Activated naive CD8-positive, alpha-beta T cell treated with anti-CD3 and anti-CD28 coated beads, Interleukin-2, amount 10 ng/mL, durations not matched to agents 7 days and 5 days (primary cell): ENCODE results near the gene ASPRV1. TPM values are rescaled to one million over a fixed set of nuclear protein-coding genes. Genes with fewer than 3 reads are reported as not detected.

ENCODE experiments used
- ATAC-seq: fragments of 150-1000 bp; cut with Tn5 transposase; one replicate; pipeline ENCODE4 v1.10.0; 2021; ENCODE audit warnings: low read depth, moderate library complexity
- POLR2A ChIA-PET: fragments of 350-600 bp; sonication (Branson Sonifier 250); formaldehyde crosslinking; loops from one replicate; lab custom pipeline; 2021; ENCODE audit warnings: antibody characterized with exemption; lab: Charles Lee
- DNase-seq: peaks from one replicate; pipeline ENCODE4 v3.0.0; 2021
- H3K27ac Mint-ChIP-seq: one replicate; pipeline ENCODE4 v1.8.0; 2022; ENCODE audit warnings: mild to moderate bottlenecking, mixed read lengths
- H3K27me3 Mint-ChIP-seq: one replicate; pipeline ENCODE4 v1.8.0; 2022; ENCODE audit warnings: mild to moderate bottlenecking, moderate library complexity, mixed read lengths
- H3K36me3 Mint-ChIP-seq: one replicate; pipeline ENCODE4 v1.8.0; 2021; ENCODE audit warnings: mild to moderate bottlenecking, mixed read lengths
- H3K4me1 Mint-ChIP-seq: one replicate; pipeline ENCODE4 v1.8.0; 2021; ENCODE audit warnings: mixed read lengths
- H3K4me3 Mint-ChIP-seq: one replicate; pipeline ENCODE4 v1.8.0; 2022; ENCODE audit warnings: mild to moderate bottlenecking, moderate library complexity, mixed read lengths
- H3K9me3 Mint-ChIP-seq: one replicate; pipeline ENCODE4 v1.8.0; 2021; ENCODE audit warnings: mixed read lengths
- total RNA-seq, 2 experiments: library from RNA; stranded (reverse); gene quantifications; one replicate each; pipeline ENCODE4 v1.2.3, GENCODE V29; 2021

Gene ASPRV1
- total RNA-seq, 2 experiments from 2014 or later: 1.2 TPM

- peaks cover 12% of the 10 kb centered on the region for H3K36me3 Mint-ChIP-seq
- ATAC-seq: peak; percentile 72
- POLR2A ChIA-PET: no interaction called here
These were observed 35.8 kb upstream of the ASPRV1 start for GRCh38 chr2:69997015-69997830.

DNA sequence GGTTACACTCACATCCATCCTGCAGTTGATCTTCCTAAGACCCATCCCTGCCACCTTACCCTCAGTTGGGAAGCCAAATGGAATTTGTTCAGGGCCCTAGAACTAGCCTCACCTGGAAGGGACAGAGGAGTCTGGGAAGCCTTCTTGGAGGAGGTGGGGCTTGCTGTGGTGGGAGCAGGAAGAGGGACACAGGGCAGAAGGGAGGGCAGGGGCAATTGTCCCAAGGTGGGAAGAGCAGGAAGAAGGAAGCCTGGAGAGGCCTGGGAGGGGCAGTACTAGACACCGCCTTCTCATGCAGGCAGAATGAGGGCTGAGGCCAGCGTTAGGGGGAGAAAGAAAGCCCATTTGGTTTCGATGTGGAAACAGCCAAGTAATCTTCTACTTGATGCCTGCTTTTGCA, 34.1 kb upstream of the ASPRV1 start:
- no peak overlapping the region for H3K27ac Mint-ChIP-seq
- POLR2A ChIA-PET: no interaction called here
- DNase-seq (no peak), ATAC-seq (no peak)
- peaks cover 12% of the 10 kb centered on the region for H3K36me3 Mint-ChIP-seq
- H3K9me3 Mint-ChIP-seq: no peaks in the 10 kb centered on the region
- no peak overlapping the region for H3K4me3 Mint-ChIP-seq
- H3K4me1 Mint-ChIP-seq: peaks cover 12% of the 10 kb centered on the region
- H3K27me3 Mint-ChIP-seq: no peaks in the 10 kb centered on the region

More at GRCh38 chr2:69997015-69997830, 35.8 kb upstream of the ASPRV1 start:
- Mint-ChIP-seq H3K4me3 (peak overlapping the region; percentile 8), H3K4me1 (peaks cover 13% of the 10 kb centered on the region), H3K27me3 (no peaks in the 10 kb centered on the region), H3K9me3 (no peaks in the 10 kb centered on the region), H3K27ac (no peak overlapping the region)
- no peak for DNase-seq

DNA sequence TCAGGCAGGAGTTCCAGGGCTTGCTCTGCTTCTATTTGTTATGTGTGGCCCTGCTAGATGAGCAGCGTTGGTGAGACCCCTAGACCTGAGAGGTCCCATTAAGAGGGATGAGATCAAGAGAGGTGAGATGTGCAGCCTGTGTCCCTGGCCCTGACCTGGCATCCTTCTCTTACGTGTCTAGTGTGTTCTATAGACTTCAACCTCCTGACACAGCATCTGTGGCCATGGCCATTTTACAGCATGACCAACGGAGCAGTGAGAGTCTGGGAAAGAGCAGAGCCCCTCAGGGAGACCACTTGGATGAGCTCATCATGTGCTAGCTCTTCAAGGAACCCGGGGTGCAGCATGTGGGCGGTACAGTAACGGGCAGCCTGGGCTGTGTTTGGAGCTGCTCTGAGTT, 32.7 kb upstream of the ASPRV1 start:
- POLR2A ChIA-PET: no interaction called here
- H3K27me3 Mint-ChIP-seq: no peaks in the 10 kb centered on the region
- DNase-seq (peak; percentile 10), ATAC-seq (no peak)
- no peak overlapping the region for H3K27ac Mint-ChIP-seq
- H3K4me1 Mint-ChIP-seq: peaks cover 9% of the 10 kb centered on the region
- H3K9me3 Mint-ChIP-seq: no peaks in the 10 kb centered on the region
- peaks cover 12% of the 10 kb centered on the region for H3K36me3 Mint-ChIP-seq
- H3K4me3 Mint-ChIP-seq: no peak overlapping the region

GRCh38 chr2:69993708-69994107, 32.3 kb upstream of the ASPRV1 start:
- Mint-ChIP-seq H3K27ac (peak overlapping the region; percentile 38), H3K4me3 (no peak overlapping the region), H3K4me1 (peaks cover 9% of the 10 kb centered on the region), H3K27me3 (no peaks in the 10 kb centered on the region), H3K36me3 (peaks cover 12% of the 10 kb centered on the region), H3K9me3 (no peaks in the 10 kb centered on the region)
- DNase-seq (no peak), ATAC-seq (no peak)
- POLR2A ChIA-PET: no interaction called here

DNA sequence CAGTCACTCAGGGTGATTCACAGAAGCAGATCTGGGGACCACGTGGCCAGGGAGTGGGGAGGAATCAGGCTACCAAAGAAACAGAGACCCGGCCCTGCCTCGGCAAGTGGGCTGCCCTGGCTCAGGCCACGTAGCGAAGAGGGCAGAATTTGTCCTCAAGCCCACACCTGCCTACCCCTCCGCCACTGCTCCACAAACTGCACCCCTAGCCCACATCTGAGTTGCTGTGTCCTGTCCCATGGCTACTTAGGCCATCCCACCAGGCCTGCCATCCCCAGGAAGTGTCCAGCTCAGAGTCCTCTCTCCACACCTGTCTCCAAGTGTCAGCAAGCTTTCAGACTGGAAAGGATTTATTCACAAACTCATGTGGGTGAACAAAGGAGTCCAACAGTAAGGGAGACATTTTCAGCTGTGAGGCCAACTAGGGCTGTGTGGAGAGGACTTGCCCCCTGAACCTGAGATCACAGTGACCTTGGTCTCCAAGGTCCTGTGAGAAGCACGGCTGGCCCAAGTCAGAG, 31.7 kb upstream of the ASPRV1 start:
- peaks cover 10% of the 10 kb centered on the region for H3K4me1 Mint-ChIP-seq
- POLR2A ChIA-PET: no interaction called here
- H3K36me3 Mint-ChIP-seq: peaks cover 12% of the 10 kb centered on the region
- no peak overlapping the region for H3K4me3 Mint-ChIP-seq
- H3K9me3 Mint-ChIP-seq: no peaks in the 10 kb centered on the region
- DNase-seq: peak; percentile 3
- ATAC-seq: no peak
- H3K27me3 Mint-ChIP-seq: no peaks in the 10 kb centered on the region
- no peak overlapping the region for H3K27ac Mint-ChIP-seq

- POLR2A ChIA-PET: no interaction called here
- no peak for ATAC-seq
- Mint-ChIP-seq H3K27me3 (no peaks in the 10 kb centered on the region), H3K4me3 (no peak overlapping the region), H3K36me3 (peaks cover 12% of the 10 kb centered on the region), H3K9me3 (no peaks in the 10 kb centered on the region), H3K4me1 (peaks cover 8% of the 10 kb centered on the region), H3K27ac (no peak overlapping the region)
- DNase-seq: peak; percentile 8
These were observed 31.0 kb upstream of the ASPRV1 start for GRCh38 chr2:69992310-69993047.

- no peak overlapping the region for H3K27ac Mint-ChIP-seq
- ATAC-seq: no peak
- no peaks in the 10 kb centered on the region for H3K27me3 Mint-ChIP-seq
- no peak for DNase-seq
- H3K36me3 Mint-ChIP-seq: peaks cover 2% of the 10 kb centered on the region
- POLR2A ChIA-PET: no interaction called here
- no peaks in the 10 kb centered on the region for H3K9me3 Mint-ChIP-seq
- H3K4me1 Mint-ChIP-seq: peaks cover 4% of the 10 kb centered on the region
- no peak overlapping the region for H3K4me3 Mint-ChIP-seq
These were observed 28.1 kb upstream of the ASPRV1 start for GRCh38 chr2:69989441-69990105.

DNA sequence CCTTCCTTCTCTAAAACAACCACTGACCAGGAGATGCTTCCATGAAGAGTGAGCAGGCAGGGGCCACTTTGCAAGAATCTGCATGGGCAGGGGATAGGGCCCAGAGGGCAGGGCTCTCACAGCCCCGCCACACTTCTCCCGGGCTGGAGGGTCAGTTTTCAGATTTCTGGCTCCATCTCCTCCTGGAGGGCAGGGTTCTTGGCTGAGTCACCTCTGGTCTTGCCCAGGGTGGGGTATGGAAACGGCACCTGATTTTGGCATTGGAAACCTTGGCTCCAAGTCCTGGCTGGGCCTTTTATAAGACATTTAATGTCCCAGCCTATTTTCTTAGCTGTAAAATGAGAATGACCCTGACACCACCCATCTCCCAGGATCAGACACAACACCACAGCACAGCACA, 27.6 kb upstream of the ASPRV1 start:
- H3K9me3 Mint-ChIP-seq: no peaks in the 10 kb centered on the region
- H3K4me1 Mint-ChIP-seq: peaks cover 4% of the 10 kb centered on the region
- POLR2A ChIA-PET: no interaction called here
- ATAC-seq (no peak), DNase-seq (no peak)
- H3K36me3 Mint-ChIP-seq: no peaks in the 10 kb centered on the region
- no peak overlapping the region for H3K4me3 Mint-ChIP-seq
- no peak overlapping the region for H3K27ac Mint-ChIP-seq
- H3K27me3 Mint-ChIP-seq: no peaks in the 10 kb centered on the region

DNA sequence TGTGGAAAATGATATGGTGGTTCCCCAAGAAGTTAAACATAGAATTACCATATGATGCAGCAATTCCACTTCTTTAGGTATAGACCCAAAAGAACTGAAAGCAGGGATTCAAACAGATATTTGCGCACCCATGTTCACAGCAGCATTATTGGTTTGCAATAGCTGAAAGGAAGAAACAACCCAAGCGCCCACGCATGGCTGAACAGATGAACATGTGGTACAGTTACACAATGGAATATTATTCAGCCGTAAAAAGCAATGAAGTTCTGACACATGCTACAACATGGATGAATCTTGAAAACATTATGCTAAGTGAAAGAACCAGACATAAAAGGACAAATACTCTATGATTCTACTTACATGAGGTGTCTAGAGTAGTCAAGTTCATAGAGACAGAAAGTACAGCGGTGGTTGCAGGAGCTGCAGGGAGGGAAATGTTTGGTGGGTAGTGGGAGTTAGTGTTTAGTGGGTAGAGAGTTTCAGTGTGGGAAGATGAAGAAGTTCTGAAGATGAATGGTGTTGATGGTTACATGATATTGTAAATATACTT, 26.7 kb upstream of the ASPRV1 start:
- H3K36me3 Mint-ChIP-seq: no peaks in the 10 kb centered on the region

GRCh38 chr2:69986691-69987090, 25.3 kb upstream of the ASPRV1 start:
- POLR2A ChIA-PET: no interaction called here
- Mint-ChIP-seq H3K4me1 (peaks cover 1% of the 10 kb centered on the region), H3K27ac (no peak overlapping the region)

More for the DNA sequence above, 26.7 kb upstream of the ASPRV1 start:
- Mint-ChIP-seq H3K4me3 (no peak overlapping the region), H3K27me3 (no peaks in the 10 kb centered on the region), H3K9me3 (no peaks in the 10 kb centered on the region), H3K27ac (no peak overlapping the region), H3K4me1 (peaks cover 1% of the 10 kb centered on the region)
- DNase-seq (no peak), ATAC-seq (no peak)
- POLR2A ChIA-PET: no interaction called here

DNA sequence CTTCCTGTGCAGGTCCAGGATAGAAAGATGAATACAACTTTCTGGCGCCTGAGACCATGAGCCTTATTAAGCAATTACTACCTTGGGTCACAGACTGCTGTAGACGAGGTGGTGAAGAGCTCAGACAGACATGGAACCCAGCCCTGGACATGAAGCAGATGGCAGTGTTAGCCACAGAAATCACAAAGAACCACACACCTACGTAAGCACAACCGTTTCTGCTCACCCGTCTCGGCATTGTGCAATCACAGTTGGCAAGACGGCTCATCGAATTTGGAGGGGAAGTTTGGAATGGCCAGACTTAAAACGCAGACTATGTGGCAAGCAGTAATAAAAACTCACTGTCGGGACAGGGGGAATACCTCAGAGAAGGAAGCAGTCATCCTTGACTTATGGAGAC, 24.3 kb upstream of the ASPRV1 start:
- Mint-ChIP-seq H3K27me3 (no peaks in the 10 kb centered on the region), H3K9me3 (no peaks in the 10 kb centered on the region), H3K4me3 (no peak overlapping the region), H3K27ac (no peak overlapping the region), H3K4me1 (peaks cover 1% of the 10 kb centered on the region), H3K36me3 (no peaks in the 10 kb centered on the region)
- ATAC-seq (no peak), DNase-seq (no peak)
- POLR2A ChIA-PET: no interaction called here

More at GRCh38 chr2:69986691-69987090, 25.3 kb upstream of the ASPRV1 start:
- Mint-ChIP-seq H3K27me3 (no peaks in the 10 kb centered on the region), H3K36me3 (no peaks in the 10 kb centered on the region), H3K4me3 (no peak overlapping the region), H3K9me3 (no peaks in the 10 kb centered on the region)
- ATAC-seq (no peak), DNase-seq (no peak)

DNA sequence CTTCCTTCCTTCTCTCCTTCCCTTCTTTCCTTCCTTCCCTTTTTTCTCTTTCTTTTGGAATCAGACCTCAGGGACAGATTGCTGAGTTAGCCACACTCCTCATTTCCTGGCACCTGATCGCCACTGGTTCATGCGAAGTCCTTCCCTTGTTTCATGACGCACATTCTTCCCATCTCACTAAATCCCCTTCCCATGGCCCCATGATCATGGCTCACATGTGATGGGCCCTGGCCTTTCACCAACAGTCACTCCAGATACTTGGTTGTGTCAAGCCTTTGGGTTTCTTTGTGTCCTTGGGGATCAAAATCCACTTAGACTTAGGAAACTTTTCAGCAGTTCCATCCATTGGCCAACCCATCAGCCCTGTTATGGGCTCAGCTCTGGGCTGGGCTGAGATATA, 23.8 kb upstream of the ASPRV1 start:
- DNase-seq (no peak), ATAC-seq (no peak)
- Mint-ChIP-seq H3K9me3 (no peaks in the 10 kb centered on the region), H3K4me1 (peaks cover 1% of the 10 kb centered on the region), H3K36me3 (no peaks in the 10 kb centered on the region), H3K27me3 (no peaks in the 10 kb centered on the region), H3K27ac (no peak overlapping the region), H3K4me3 (no peak overlapping the region)
- POLR2A ChIA-PET: no interaction called here

GRCh38 chr2:69983392-69983966, 22.0 kb upstream of the ASPRV1 start:
- Mint-ChIP-seq H3K27me3 (no peaks in the 10 kb centered on the region), H3K27ac (no peak overlapping the region)

More at GRCh38 chr2:69983392-69983966, 22.0 kb upstream of the ASPRV1 start:
- peaks cover 1% of the 10 kb centered on the region for H3K4me1 Mint-ChIP-seq
- no peaks in the 10 kb centered on the region for H3K36me3 Mint-ChIP-seq
- H3K9me3 Mint-ChIP-seq: no peaks in the 10 kb centered on the region
- POLR2A ChIA-PET: no interaction called here
- no peak for ATAC-seq
- DNase-seq: no peak
- no peak overlapping the region for H3K4me3 Mint-ChIP-seq
